ENCODE measurements around the gene KIFC1. TPM values are rescaled to one million over a fixed set of nuclear protein-coding genes. Genes with fewer than 3 reads are reported as not detected.

Gene KIFC1
- total and polyA plus RNA-seq, 9 of the 15 experiments (the other 6 are each of a cell fraction or from before 2014, with no cell fraction given), result 1.3 to 95.2 (median 76.9) TPM

DNA sequence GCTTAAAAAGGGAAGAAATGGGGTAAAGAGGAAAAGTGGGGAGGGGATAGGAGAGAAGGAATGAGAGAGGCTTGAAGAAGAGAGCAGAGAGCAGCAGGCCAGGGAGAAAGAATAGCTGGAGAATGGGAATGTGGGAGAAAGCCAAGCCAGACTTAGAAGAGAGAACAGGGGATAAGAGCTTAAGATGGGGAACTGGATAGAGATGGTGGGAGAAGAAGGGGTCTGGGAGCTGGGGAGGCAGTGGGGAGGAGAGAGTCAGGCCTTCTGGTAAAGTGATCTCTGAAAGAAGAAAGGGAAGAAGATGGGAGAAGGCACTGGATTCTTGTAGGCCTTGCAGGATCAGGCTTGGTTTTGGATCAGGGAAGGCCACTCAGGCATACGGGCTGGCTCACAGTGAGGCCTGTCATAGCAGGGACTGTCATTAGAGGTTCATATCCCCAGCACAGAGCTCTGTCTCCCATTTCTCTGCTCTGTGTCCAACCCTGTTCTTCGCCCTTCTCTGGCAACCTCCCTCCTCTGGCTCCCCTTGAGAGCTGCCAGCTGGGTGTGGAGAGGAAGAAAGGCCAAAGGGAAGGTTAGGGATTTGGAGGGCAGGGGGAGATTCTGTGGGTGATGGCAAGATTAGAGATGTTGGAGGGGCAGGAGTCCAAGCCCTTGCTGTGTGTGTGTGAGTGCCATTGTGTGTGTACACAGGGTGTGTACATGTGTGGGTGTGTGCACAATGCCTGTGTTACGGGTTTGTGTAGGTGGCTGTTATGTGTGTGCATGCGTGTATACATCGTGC lies 37.5 kb downstream of the KIFC1 start (continued):
- TF ChIP-seq, protein P1, sequence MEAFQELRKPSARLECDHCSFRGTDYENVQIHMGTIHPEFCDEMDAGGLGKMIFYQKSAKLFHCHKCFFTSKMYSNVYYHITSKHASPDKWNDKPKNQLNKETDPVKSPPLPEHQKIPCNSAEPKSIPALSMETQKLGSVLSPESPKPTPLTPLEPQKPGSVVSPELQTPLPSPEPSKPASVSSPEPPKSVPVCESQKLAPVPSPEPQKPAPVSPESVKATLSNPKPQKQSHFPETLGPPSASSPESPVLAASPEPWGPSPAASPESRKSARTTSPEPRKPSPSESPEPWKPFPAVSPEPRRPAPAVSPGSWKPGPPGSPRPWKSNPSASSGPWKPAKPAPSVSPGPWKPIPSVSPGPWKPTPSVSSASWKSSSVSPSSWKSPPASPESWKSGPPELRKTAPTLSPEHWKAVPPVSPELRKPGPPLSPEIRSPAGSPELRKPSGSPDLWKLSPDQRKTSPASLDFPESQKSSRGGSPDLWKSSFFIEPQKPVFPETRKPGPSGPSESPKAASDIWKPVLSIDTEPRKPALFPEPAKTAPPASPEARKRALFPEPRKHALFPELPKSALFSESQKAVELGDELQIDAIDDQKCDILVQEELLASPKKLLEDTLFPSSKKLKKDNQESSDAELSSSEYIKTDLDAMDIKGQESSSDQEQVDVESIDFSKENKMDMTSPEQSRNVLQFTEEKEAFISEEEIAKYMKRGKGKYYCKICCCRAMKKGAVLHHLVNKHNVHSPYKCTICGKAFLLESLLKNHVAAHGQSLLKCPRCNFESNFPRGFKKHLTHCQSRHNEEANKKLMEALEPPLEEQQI (IDR thresholded peaks at IDR 0.05), result no peak
- TF ChIP-seq CTBP1 (IDR thresholded peaks at IDR 0.05; ENCODE audit: borderline replicate concordance) (0 out of 2 replicates have a peak, but pooled peaks have one; percentile 11), ZBTB17 (CRISPR knock-in tag; IDR thresholded peaks at IDR 0.05) (no peak), ELF4 (CRISPR knock-in tag; IDR thresholded peaks at IDR 0.05) (0 out of 2 replicates have a peak, but pooled peaks have one; percentile 33), EHMT2 (IDR thresholded peaks at IDR 0.05) (peak; percentile 47; the same call in 1 of the 2 replicates), ARHGAP35 (IDR thresholded peaks at IDR 0.05; ENCODE audit: partially characterized antibody) (peak; percentile 78), KDM1A (IDR thresholded peaks at IDR 0.05) (peak in 1 of 2 experiments; percentile 100; a peak in 2 of 4 replicates), ZNF316 (IDR thresholded peaks at IDR 0.05) (0 out of 2 replicates have a peak, but pooled peaks have one; percentile 0), GTF2A2 (tag; IDR thresholded peaks at IDR 0.05) (no peak), MIER1 (IDR thresholded peaks at IDR 0.05; ENCODE audit: low read depth) (0 out of 2 replicates have a peak, but pooled peaks have one; percentile 12), ZEB2 (IDR thresholded peaks at IDR 0.05) (0 out of 2 replicates have a peak, but pooled peaks have one; percentile 19), ZNF311 (CRISPR knock-in tag; IDR thresholded peaks at IDR 0.05) (no peak), CSDE1 (IDR thresholded peaks at IDR 0.05) (0 out of 4 replicates have a peak, but pooled peaks of 1 of the 2 experiments have one; percentile 79), ZNF561 (CRISPR knock-in tag; conservative IDR thresholded peaks at IDR 0.05) (0 out of 2 replicates have a peak, but pooled peaks have one; percentile 7), NR2C2 (CRISPR knock-in tag; IDR thresholded peaks at IDR 0.05) (peak; percentile 18; the same call in 1 of the 2 replicates), NR2C2 (tag; IDR thresholded peaks at IDR 0.05) (no peak)
- TF ChIP-seq, protein P2, sequence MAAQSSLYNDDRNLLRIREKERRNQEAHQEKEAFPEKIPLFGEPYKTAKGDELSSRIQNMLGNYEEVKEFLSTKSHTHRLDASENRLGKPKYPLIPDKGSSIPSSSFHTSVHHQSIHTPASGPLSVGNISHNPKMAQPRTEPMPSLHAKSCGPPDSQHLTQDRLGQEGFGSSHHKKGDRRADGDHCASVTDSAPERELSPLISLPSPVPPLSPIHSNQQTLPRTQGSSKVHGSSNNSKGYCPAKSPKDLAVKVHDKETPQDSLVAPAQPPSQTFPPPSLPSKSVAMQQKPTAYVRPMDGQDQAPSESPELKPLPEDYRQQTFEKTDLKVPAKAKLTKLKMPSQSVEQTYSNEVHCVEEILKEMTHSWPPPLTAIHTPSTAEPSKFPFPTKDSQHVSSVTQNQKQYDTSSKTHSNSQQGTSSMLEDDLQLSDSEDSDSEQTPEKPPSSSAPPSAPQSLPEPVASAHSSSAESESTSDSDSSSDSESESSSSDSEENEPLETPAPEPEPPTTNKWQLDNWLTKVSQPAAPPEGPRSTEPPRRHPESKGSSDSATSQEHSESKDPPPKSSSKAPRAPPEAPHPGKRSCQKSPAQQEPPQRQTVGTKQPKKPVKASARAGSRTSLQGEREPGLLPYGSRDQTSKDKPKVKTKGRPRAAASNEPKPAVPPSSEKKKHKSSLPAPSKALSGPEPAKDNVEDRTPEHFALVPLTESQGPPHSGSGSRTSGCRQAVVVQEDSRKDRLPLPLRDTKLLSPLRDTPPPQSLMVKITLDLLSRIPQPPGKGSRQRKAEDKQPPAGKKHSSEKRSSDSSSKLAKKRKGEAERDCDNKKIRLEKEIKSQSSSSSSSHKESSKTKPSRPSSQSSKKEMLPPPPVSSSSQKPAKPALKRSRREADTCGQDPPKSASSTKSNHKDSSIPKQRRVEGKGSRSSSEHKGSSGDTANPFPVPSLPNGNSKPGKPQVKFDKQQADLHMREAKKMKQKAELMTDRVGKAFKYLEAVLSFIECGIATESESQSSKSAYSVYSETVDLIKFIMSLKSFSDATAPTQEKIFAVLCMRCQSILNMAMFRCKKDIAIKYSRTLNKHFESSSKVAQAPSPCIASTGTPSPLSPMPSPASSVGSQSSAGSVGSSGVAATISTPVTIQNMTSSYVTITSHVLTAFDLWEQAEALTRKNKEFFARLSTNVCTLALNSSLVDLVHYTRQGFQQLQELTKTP (IDR thresholded peaks at IDR 0.05; ENCODE audit: low read depth in 1 of 2, partially characterized antibody in 2 of 2), result peak in 1 of 2 experiments; percentile 36
- TF ChIP-seq, protein P3, sequence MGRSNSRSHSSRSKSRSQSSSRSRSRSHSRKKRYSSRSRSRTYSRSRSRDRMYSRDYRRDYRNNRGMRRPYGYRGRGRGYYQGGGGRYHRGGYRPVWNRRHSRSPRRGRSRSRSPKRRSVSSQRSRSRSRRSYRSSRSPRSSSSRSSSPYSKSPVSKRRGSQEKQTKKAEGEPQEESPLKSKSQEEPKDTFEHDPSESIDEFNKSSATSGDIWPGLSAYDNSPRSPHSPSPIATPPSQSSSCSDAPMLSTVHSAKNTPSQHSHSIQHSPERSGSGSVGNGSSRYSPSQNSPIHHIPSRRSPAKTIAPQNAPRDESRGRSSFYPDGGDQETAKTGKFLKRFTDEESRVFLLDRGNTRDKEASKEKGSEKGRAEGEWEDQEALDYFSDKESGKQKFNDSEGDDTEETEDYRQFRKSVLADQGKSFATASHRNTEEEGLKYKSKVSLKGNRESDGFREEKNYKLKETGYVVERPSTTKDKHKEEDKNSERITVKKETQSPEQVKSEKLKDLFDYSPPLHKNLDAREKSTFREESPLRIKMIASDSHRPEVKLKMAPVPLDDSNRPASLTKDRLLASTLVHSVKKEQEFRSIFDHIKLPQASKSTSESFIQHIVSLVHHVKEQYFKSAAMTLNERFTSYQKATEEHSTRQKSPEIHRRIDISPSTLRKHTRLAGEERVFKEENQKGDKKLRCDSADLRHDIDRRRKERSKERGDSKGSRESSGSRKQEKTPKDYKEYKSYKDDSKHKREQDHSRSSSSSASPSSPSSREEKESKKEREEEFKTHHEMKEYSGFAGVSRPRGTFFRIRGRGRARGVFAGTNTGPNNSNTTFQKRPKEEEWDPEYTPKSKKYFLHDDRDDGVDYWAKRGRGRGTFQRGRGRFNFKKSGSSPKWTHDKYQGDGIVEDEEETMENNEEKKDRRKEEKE (IDR thresholded peaks at IDR 0.05; ENCODE audit: borderline replicate concordance in 1 of 2, control insufficient read depth in 1 of 2, low read depth in 2 of 2, low read length in 1 of 2), result peak in 1 of 2 experiments; percentile 73; a peak in 1 of 4 replicates
